HG03457 (cell line): Measurements from ENCODE around the gene RABGAP1L.
"Not testable (repeated sequence)": the region's sequence is repeated elsewhere in the genome, so short reads cannot be mapped to it uniquely, and the experiment has no call there.

Experiments
- ATAC-seq: cut with Tn5 transposase; IDR thresholded peaks from one replicate; pipeline ENCODE4 v1.9.1; 2021; ENCODE audit warnings: moderate number of reproducible peaks; ENCODE audit not compliant: unreplicated experiment

Gene RABGAP1L

DNA sequence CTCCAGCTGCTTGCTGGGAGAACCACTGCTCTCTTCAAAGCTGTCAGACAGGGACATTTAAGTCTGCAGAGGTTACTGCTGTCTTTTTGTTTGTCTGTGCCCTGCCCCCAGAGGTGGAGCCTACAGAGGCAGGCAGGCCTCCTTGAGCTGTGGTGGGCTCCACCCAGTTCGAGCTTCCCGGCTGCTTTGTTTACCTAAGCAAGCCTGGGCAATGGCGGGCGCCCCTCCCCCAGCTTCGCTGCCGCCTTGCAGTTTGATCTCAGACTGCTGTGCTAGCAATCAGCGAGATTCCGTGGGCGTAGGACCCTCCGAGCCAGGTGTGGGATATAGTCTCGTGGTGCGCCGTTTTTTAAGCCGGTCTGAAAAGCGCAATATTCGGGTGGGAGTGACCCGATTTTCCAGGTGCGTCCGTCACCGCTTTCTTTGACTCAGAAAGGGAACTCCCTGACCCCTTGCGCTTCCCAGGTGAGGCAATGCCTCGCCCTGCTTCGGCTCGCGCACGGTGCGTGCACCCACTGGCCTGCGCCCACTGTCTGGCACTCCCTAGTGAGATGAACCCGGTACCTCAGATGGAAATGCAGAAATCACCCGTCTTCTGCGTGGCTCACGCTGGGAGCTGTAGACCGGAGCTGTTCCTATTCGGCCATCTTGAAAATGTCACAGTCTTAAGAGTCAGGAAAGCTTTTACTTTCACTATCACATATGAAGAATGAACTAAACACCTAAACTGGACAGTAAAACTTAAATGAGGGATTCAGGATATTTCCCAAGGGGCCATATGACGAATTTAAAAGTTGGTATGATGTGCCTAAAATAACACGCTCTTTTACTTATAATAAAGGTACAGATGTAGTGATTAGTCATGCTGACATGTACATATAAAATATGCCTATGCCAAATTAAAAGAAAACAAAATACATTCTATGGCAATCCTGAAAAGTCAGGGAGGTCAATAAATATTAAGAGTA, 689.6 kb downstream of the RABGAP1L start:
- not testable (repeated sequence) for ATAC-seq

DNA sequence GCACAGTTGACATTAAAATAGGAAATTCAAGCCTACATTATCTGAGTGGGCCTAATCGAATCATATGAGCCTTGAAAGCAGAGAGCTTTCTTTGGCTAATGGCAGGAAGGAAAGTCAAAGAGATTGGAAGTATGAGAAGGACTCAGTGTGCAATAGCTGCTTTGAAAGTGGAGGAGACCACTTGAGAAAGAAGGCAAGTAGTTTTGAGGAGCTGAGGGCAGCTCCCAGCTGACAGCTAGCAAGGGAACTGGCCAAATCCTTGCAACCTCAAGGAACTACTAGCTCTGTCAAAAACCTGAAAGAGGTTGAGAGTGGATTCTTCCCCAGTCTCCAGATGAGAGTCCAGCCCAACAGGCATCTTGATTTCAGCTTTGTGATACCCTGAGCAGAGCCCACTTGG, 691.4 kb downstream of the RABGAP1L start:
- ATAC-seq = no peak

GRCh38 chr1:174858301-174858700, 699.0 kb downstream of the RABGAP1L start:
- ATAC-seq = no peak

GRCh38 chr1:174870319-174870718, 711.0 kb downstream of the RABGAP1L start:
- no peak for ATAC-seq

GRCh38 chr1:174871886-174872285, 712.6 kb downstream of the RABGAP1L start:
- ATAC-seq = no peak

DNA sequence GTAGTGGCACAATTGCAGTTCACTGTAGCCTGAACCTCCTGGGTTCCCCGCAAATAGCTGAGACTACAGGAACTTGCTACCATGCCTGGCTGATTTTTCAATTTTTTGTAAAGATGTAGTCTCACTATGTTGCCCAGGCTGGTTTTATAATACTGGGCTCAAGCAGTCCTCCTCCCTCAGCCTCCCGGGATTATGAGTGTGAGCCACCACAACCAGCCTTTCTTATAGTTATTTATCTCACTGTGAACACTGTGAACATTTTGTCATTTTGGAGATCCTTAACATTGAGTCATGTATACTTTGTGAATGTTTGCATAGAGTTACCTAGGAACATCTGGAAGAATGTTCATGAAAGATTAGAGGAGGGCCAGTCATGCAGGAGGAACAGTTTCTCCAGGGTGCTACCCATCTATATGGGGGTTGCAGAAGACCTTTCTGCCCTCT, 713.3 kb downstream of the RABGAP1L start:
- no peak for ATAC-seq

GRCh38 chr1:174874331-174875053, 715.2 kb downstream of the RABGAP1L start:
- no peak for ATAC-seq

GRCh38 chr1:174875306-174875705, 716.0 kb downstream of the RABGAP1L start:
- ATAC-seq = no peak

DNA sequence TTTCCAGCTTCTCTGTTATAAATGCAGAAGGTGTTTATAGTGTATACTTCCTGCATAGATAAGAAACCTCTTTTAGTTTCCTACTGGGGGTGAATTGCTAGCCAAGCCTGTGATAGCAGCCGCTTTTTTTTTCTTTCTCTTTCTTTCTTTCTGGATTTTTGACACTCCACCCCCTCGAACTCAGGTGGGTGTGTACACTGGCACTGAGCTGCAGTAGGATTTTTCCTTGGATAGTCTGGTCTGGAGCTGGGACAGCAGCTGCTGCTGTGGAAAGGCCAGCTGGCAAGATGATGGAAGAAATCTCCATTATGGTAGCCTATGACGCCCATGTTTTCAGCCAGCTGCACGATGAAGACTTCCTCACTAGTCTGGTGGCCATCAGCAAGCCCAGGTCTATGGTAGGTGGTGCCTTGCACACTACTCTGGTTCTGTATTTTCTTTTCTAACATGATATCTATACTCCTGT, 717.9 kb downstream of the RABGAP1L start:
- no peak for ATAC-seq

DNA sequence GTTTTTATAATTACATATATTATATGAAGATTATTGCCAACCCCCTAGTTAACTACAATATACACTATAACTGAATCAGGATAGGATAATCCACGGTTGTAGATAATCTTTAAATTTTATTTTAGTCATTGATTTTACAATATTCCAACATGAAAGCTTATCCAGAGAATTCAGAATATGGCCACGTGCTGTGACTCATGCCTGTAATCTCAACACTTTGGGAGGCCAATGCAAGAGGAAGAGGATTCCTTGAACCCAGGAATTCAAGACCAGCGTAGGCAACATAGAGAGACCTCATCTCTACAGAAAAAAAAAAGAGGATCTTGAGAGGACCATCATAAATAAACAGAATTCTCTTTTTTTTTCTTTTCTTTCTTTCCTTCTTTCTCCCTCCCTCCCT, 720.9 kb downstream of the RABGAP1L start:
- ATAC-seq = no peak

GRCh38 chr1:174883409-174883808, 724.1 kb downstream of the RABGAP1L start:
- ATAC-seq = no peak

GRCh38 chr1:174884038-174884437, 724.7 kb downstream of the RABGAP1L start:
- no peak for ATAC-seq

DNA sequence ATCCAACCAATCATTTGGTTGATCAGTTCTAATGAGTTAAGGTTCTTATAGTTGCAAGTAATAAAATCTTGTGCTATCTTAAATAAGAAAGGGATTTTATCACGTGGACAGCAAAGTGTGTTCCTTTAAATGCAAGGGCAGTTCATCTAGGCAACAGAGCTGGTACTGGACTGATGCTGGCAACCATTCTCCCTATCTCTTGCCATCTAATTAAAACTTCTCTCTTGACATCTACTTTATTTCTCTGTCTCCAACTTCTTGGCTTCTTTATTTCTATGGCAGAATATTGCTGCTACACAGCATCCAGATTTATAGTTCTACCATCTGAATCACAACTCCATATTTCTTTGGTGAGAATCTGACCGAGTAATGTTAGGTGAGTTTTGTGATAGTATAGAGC, 725.2 kb downstream of the RABGAP1L start:
- ATAC-seq = no peak

- ATAC-seq = no peak
Observed at GRCh38 chr1:174890024-174890423, 730.7 kb downstream of the RABGAP1L start.

DNA sequence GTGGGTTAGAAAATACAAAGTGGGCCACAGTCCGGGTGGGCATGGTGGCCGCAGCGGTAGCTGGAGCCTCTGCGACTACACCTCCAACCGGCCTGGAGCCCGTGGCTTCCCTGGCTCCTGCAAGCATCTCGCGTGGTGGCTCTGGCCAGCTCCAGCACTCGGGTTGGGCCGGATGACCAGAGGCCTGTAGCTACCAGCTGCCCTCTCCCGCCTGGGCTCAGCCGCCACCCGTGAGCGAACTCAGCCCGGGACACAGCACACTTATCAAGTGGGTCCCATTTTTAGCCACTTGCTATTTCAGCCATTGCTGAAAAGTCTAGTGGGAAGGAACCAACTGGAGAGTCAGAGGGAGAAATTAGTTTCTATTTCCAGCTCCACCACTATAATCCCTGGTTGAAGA, 732.7 kb downstream of the RABGAP1L start:
- ATAC-seq = no peak

- ATAC-seq = no peak
Observed at GRCh38 chr1:174894117-174894762, 734.9 kb downstream of the RABGAP1L start.

GRCh38 chr1:174895610-174896009, 736.3 kb downstream of the RABGAP1L start:
- ATAC-seq = not testable (repeated sequence)

GRCh38 chr1:174898102-174898797, 738.9 kb downstream of the RABGAP1L start:
- no peak for ATAC-seq

GRCh38 chr1:174900317-174900716, 741.0 kb downstream of the RABGAP1L start:
- ATAC-seq = no peak

- ATAC-seq = no peak
Observed at GRCh38 chr1:174902531-174903099, 743.3 kb downstream of the RABGAP1L start.
